Chondrocyte (in vitro differentiated cells): Measurements from ENCODE around the gene AKR7A2. TPM values are rescaled to one million over a fixed set of nuclear protein-coding genes. Genes with fewer than 3 reads are reported as not detected.

Source experiments
- DNase-seq: peaks from one replicate; pipeline ENCODE4 v3.0.0; 2021; ENCODE audit warnings: mixed read lengths, low spot score
- H3K27ac Mint-ChIP-seq: one replicate; pipeline ENCODE4 v1.8.0; 2021; ENCODE audit warnings: mild to moderate bottlenecking, moderate library complexity, mixed read lengths; ENCODE audit not compliant: unreplicated experiment
- H3K27me3 Mint-ChIP-seq: 2 replicates; pipeline ENCODE4 v1.8.0; 2021; ENCODE audit warnings: low read depth, mixed read lengths
- H3K36me3 Mint-ChIP-seq: 2 replicates; pipeline ENCODE4 v1.8.0; 2021; ENCODE audit warnings: low read depth, mixed read lengths
- H3K4me1 Mint-ChIP-seq: 2 replicates; pipeline ENCODE4 v1.8.0; 2021; ENCODE audit warnings: low read depth, mild to moderate bottlenecking, mixed read lengths
- H3K4me3 Mint-ChIP-seq: one replicate; pipeline ENCODE4 v1.8.0; 2021; ENCODE audit warnings: mild to moderate bottlenecking, moderate library complexity, mixed read lengths; ENCODE audit not compliant: unreplicated experiment
- H3K9me3 Mint-ChIP-seq: 2 replicates; pipeline ENCODE4 v1.8.0; 2021; ENCODE audit warnings: low read depth, mixed read lengths
- CTCF ChIP-seq: fragments of 200-600 bp; sonication (generic); IDR thresholded peaks from 2 replicates; pipeline ENCODE4 v1.5.0; 2021; ENCODE audit warnings: antibody characterized with exemption, mild to moderate bottlenecking, moderate library complexity
- total RNA-seq: library from RNA; stranded (reverse); gene quantifications from 3 replicates; pipeline ENCODE4 v1.2.1, GENCODE V29; 2021

Gene AKR7A2
- total RNA-seq, 1 donor from 2014 or later, result 46.6 TPM

- no peak for TF ChIP-seq CTCF
- Mint-ChIP-seq H3K4me1 (peaks cover 3% of the 10 kb centered on the region), H3K27ac (peak overlapping the region; percentile 36), H3K4me3 (no peak overlapping the region), H3K9me3 (no peaks in the 10 kb centered on the region), H3K27me3 (no peaks in the 10 kb centered on the region), H3K36me3 (peaks cover 27% of the 10 kb centered on the region)
- no peak for DNase-seq
Measured at GRCh38 chr1:19340387-19340937, 28.5 kb upstream of the AKR7A2 start.

GRCh38 chr1:19339214-19339861 is 27.4 kb upstream of the AKR7A2 start:
- no peak for TF ChIP-seq CTCF
- no peaks in the 10 kb centered on the region for H3K27me3 Mint-ChIP-seq
- peaks cover 25% of the 10 kb centered on the region for H3K36me3 Mint-ChIP-seq
- DNase-seq, result no peak
- no peaks in the 10 kb centered on the region for H3K9me3 Mint-ChIP-seq
- no peak overlapping the region for H3K4me3 Mint-ChIP-seq
- no peak overlapping the region for H3K27ac Mint-ChIP-seq
- peaks cover 3% of the 10 kb centered on the region for H3K4me1 Mint-ChIP-seq

GRCh38 chr1:19338323-19338762 is 26.4 kb upstream of the AKR7A2 start:
- H3K9me3 Mint-ChIP-seq, result no peaks in the 10 kb centered on the region
- DNase-seq, result no peak
- no peaks in the 10 kb centered on the region for H3K27me3 Mint-ChIP-seq
- TF ChIP-seq CTCF, result peak; percentile 38
- H3K36me3 Mint-ChIP-seq, result peaks cover 20% of the 10 kb centered on the region
- no peak overlapping the region for H3K27ac Mint-ChIP-seq
- H3K4me3 Mint-ChIP-seq, result no peak overlapping the region
- peaks cover 3% of the 10 kb centered on the region for H3K4me1 Mint-ChIP-seq

- H3K9me3 Mint-ChIP-seq, result no peaks in the 10 kb centered on the region
- TF ChIP-seq CTCF, result no peak
- H3K36me3 Mint-ChIP-seq, result peaks cover 18% of the 10 kb centered on the region
- H3K4me3 Mint-ChIP-seq, result no peak overlapping the region
- peaks cover 3% of the 10 kb centered on the region for H3K4me1 Mint-ChIP-seq
- no peak overlapping the region for H3K27ac Mint-ChIP-seq
- no peak for DNase-seq
- H3K27me3 Mint-ChIP-seq, result no peaks in the 10 kb centered on the region
Measured at GRCh38 chr1:19337289-19337688, 25.3 kb upstream of the AKR7A2 start.

GRCh38 chr1:19336543-19336942 is 24.6 kb upstream of the AKR7A2 start:
- no peaks in the 10 kb centered on the region for H3K27me3 Mint-ChIP-seq
- no peak for TF ChIP-seq CTCF
- no peak for DNase-seq
- H3K36me3 Mint-ChIP-seq, result peaks cover 15% of the 10 kb centered on the region
- H3K9me3 Mint-ChIP-seq, result no peaks in the 10 kb centered on the region
- H3K4me1 Mint-ChIP-seq, result peaks cover 3% of the 10 kb centered on the region
- H3K27ac Mint-ChIP-seq, result peak overlapping the region; percentile 51
- no peak overlapping the region for H3K4me3 Mint-ChIP-seq
